HG02623 (cell line): ENCODE measurements around the gene PARP6.
A peak's percentile ranks its signal among the peaks of the same experiment; 100 is the strongest.

Experiments
- ATAC-seq: cut with Tn5 transposase; IDR thresholded peaks from one replicate; pipeline ENCODE4 v1.9.1; 2021; ENCODE audit warnings: moderate library complexity; ENCODE audit not compliant: unreplicated experiment

PARP6 gene

GRCh38 chr15:72231833-72232478 is 40.4 kb downstream of the PARP6 start:
- no peak for ATAC-seq

- peak; percentile 30 for ATAC-seq
Measured at GRCh38 chr15:72231066-72231832, 41.1 kb downstream of the PARP6 start, which contains the start of gene PKM. PKM (minus strand) TSS chr15:72231190; CDS start chr15:72219097, 12,093 bp downstream.

- no peak for ATAC-seq
Measured at GRCh38 chr15:72230197-72231065, 41.9 kb downstream of the PARP6 start.

- no peak for ATAC-seq
Measured at GRCh38 chr15:72229947-72230196, 42.5 kb downstream of the PARP6 start.

GRCh38 chr15:72229076-72229946 is 43.0 kb downstream of the PARP6 start:
- ATAC-seq: no peak

GRCh38 chr15:72227720-72228119 is 44.6 kb downstream of the PARP6 start:
- ATAC-seq: no peak

- no peak for ATAC-seq
Measured at GRCh38 chr15:72227192-72227586, 45.2 kb downstream of the PARP6 start.

GRCh38 chr15:72223278-72223677 is 49.1 kb downstream of the PARP6 start:
- ATAC-seq: no peak

GRCh38 chr15:72222393-72222792 is 50.0 kb downstream of the PARP6 start:
- no peak for ATAC-seq

GRCh38 chr15:72220687-72221086 is 51.7 kb downstream of the PARP6 start:
- no peak for ATAC-seq

GRCh38 chr15:72217216-72217615 is 55.1 kb downstream of the PARP6 start:
- ATAC-seq: no peak

GRCh38 chr15:72216079-72216478 is 56.3 kb downstream of the PARP6 start:
- no peak for ATAC-seq

GRCh38 chr15:72207558-72208085 is 64.7 kb downstream of the PARP6 start:
- ATAC-seq: no peak

GRCh38 chr15:72206677-72207000 is 65.7 kb downstream of the PARP6 start:
- no peak for ATAC-seq

GRCh38 chr15:72205896-72206676 is 66.3 kb downstream of the PARP6 start:
- ATAC-seq: no peak

- ATAC-seq: no peak
Measured at GRCh38 chr15:72205273-72205672, 67.1 kb downstream of the PARP6 start.

- no peak for ATAC-seq
Measured at GRCh38 chr15:72203507-72203837, 68.9 kb downstream of the PARP6 start.

- ATAC-seq: no peak
Measured at GRCh38 chr15:72202801-72203506, 69.4 kb downstream of the PARP6 start.

- ATAC-seq: no peak
Measured at GRCh38 chr15:72202302-72202701, 70.1 kb downstream of the PARP6 start.
